ENCODE results near the gene ENPP6.

ENPP6 gene

GRCh38 chr4:184046148-184046547, 171.5 kb downstream of the ENPP6 start:
- TF ChIP-seq CTCF (IDR thresholded peaks at IDR 0.05; ENCODE audit: poor library complexity, severe bottlenecking): no peak
- Histone ChIP-seq H3K27me3 (ENCODE audit: insufficient read depth, poor library complexity, severe bottlenecking) (no peaks in the 10 kb centered on the region), H3K4me3 (ENCODE audit: severe bottlenecking) (no peak overlapping the region), H3K9me3 (ENCODE audit: severe bottlenecking) (no peaks in the 10 kb centered on the region), H3K36me3 (ENCODE audit: low read depth) (no peaks in the 10 kb centered on the region), H3K4me1 (ENCODE audit: insufficient read depth, poor library complexity, severe bottlenecking) (no peaks in the 10 kb centered on the region), H3K27ac (ENCODE audit: poor library complexity, severe bottlenecking) (no peak overlapping the region)
- no peak for DNase-seq (ENCODE audit: low spot score)
- ATAC-seq (ENCODE audit: low read depth): no peak

- no peaks in the 10 kb centered on the region for H3K9me3 ChIP-seq (ENCODE audit: severe bottlenecking)
- DNase-seq (ENCODE audit: low spot score) (no peak), ATAC-seq (ENCODE audit: low read depth) (no peak)
- H3K4me3 ChIP-seq (ENCODE audit: severe bottlenecking): no peak overlapping the region
- no peaks in the 10 kb centered on the region for H3K36me3 ChIP-seq (ENCODE audit: low read depth)
- TF ChIP-seq CTCF (IDR thresholded peaks at IDR 0.05; ENCODE audit: poor library complexity, severe bottlenecking): no peak
- no peak overlapping the region for H3K27ac ChIP-seq (ENCODE audit: poor library complexity, severe bottlenecking)
- no peaks in the 10 kb centered on the region for H3K4me1 ChIP-seq (ENCODE audit: insufficient read depth, poor library complexity, severe bottlenecking)
- no peaks in the 10 kb centered on the region for H3K27me3 ChIP-seq (ENCODE audit: insufficient read depth, poor library complexity, severe bottlenecking)
These were observed 176.5 kb downstream of the ENPP6 start for GRCh38 chr4:184041156-184041555.

- DNase-seq (ENCODE audit: low spot score) (no peak), ATAC-seq (ENCODE audit: low read depth) (no peak)
- H3K9me3 ChIP-seq (ENCODE audit: severe bottlenecking): no peaks in the 10 kb centered on the region
- no peak overlapping the region for H3K4me3 ChIP-seq (ENCODE audit: severe bottlenecking)
- no peaks in the 10 kb centered on the region for H3K27me3 ChIP-seq (ENCODE audit: insufficient read depth, poor library complexity, severe bottlenecking)
- no peaks in the 10 kb centered on the region for H3K4me1 ChIP-seq (ENCODE audit: insufficient read depth, poor library complexity, severe bottlenecking)
- H3K36me3 ChIP-seq (ENCODE audit: low read depth): no peaks in the 10 kb centered on the region
- no peak for TF ChIP-seq CTCF (IDR thresholded peaks at IDR 0.05; ENCODE audit: poor library complexity, severe bottlenecking)
- H3K27ac ChIP-seq (ENCODE audit: poor library complexity, severe bottlenecking): no peak overlapping the region
These were observed 177.7 kb downstream of the ENPP6 start for GRCh38 chr4:184039963-184040383.
